SK-N-SH (cell line): ENCODE results near the gene ZNF142.

Experiments used
- CTCF ChIP-seq: fragments of 200-600 bp; sonication (generic); IDR thresholded peaks from 2 replicates; pipeline ENCODE4 v1.6.1; 2017; ENCODE audit warnings: antibody characterized with exemption, mild to moderate bottlenecking, moderate library complexity
- EP300 ChIP-seq, 2 experiments: IDR thresholded peaks; 2 replicates each; pipeline versions ENCODE4 v1.4.0 to v1.6.1; 2012; ENCODE audit warnings: borderline replicate concordance in 1 of 2, low read depth in 1 of 2, low read length in 1 of 2
- EZH2phosphoT487 ChIP-seq: fragments of 200-600 bp; sonication (generic); IDR thresholded peaks from 2 replicates; pipeline ENCODE4 v1.6.1; 2017; ENCODE audit warnings: low read depth, mixed run types, mild to moderate bottlenecking, antibody characterized with exemption, moderate library complexity, borderline replicate concordance
- MXI1 ChIP-seq: IDR thresholded peaks from 2 replicates; pipeline ENCODE4 v1.6.1; 2012; ENCODE audit warnings: mild to moderate bottlenecking, low read depth, low read length, improper control_type of control experiment
- POLR2AphosphoS5 ChIP-seq: IDR thresholded peaks from 2 replicates; pipeline ENCODE4 v1.6.1; 2012; ENCODE audit warnings: low read depth, low read length
- RCOR1 ChIP-seq: fragments of 150-350 bp; IDR thresholded peaks from 2 replicates; pipeline ENCODE4 v1.6.1; 2017; ENCODE audit warnings: antibody characterized with exemption, low read length
- REST ChIP-seq: IDR thresholded peaks from 2 replicates; pipeline ENCODE4 v1.6.1; 2012; ENCODE audit warnings: mild to moderate bottlenecking, low read depth, low read length, moderate library complexity
- RFX5 ChIP-seq: IDR thresholded peaks from 2 replicates; pipeline ENCODE4 v1.6.1; 2012; ENCODE audit warnings: mild to moderate bottlenecking, improper control_type of control experiment, low read length
- TEAD4 ChIP-seq: IDR thresholded peaks from 2 replicates; pipeline ENCODE4 v1.4.0; 2012; ENCODE audit warnings: mild to moderate bottlenecking, borderline replicate concordance; ENCODE audit not compliant: insufficient read depth

GRCh38 chr2:218658671-218659257 is 659 bp downstream of the ZNF142 start:
- no peak for TF ChIP-seq REST
- TF ChIP-seq RCOR1: no peak
- TF ChIP-seq CTCF: peak; percentile 62
- TF ChIP-seq MXI1: peak; percentile 53; the same call in 1 of the 2 replicates
- no peak for TF ChIP-seq POLR2AphosphoS5
- TF ChIP-seq TEAD4: no peak
- TF ChIP-seq RFX5: no peak
- no peak for TF ChIP-seq EZH2phosphoT487
- TF ChIP-seq EP300 (IDR thresholded peaks at IDR 0.05; ENCODE audit: borderline replicate concordance in 1 of 2, low read depth in 1 of 2, low read length in 1 of 2): no peak
